H1 (cell line): ENCODE measurements around the gene PTPRD. TPM values are rescaled to one million over a fixed set of nuclear protein-coding genes. Genes with fewer than 3 reads are reported as not detected.

Source experiments
- CTCF ChIA-PET: fragments of 300-600 bp; sonication (Branson Sonifier 250); formaldehyde crosslinking; loops from one replicate; lab custom pipeline; 2021; ENCODE audit not compliant: partially characterized antibody; lab: Charles Lee
- POLR2A ChIA-PET: fragments of 300-600 bp; sonication (Branson Sonifier 250); formaldehyde crosslinking; loops from one replicate; lab custom pipeline; 2021; ENCODE audit warnings: inconsistent platforms; ENCODE audit not compliant: partially characterized antibody; lab: Charles Lee
- DNase-seq, 2 experiments: peaks; one replicate each; pipeline versions ENCODE4 v3.0.0 to v3.0.0-alpha.2; 2010 to 2022; ENCODE audit warnings: low spot score in 2 of 2, low read depth in 1 of 2, mixed read lengths in 1 of 2
- FAIRE-seq: peaks from 2 replicates; lab custom pipeline; 2011; peaks lifted over from hg19 to GRCh38; lab: Jason Lieb, UNC
- H2AFZ ChIP-seq: 2 replicates; pipeline ENCODE4 v1.8.1; 2012; ENCODE audit warnings: low read length, inconsistent platforms
- H2AK5ac ChIP-seq: 2 replicates; pipeline ENCODE4 v1.6.1; 2013; ENCODE audit warnings: low read depth, low read length
- H2BK120ac ChIP-seq: replicated peaks from 2 replicates; pipeline ENCODE3; 2013; ENCODE audit warnings: low read depth, low read length, inconsistent platforms
- H2BK12ac ChIP-seq: 2 replicates; pipeline ENCODE4 v1.6.1; 2013; ENCODE audit warnings: low read depth, low read length
- H2BK15ac ChIP-seq: 2 replicates; pipeline ENCODE4 v1.6.1; 2013; ENCODE audit warnings: low read length
- H2BK20ac ChIP-seq: 2 replicates; pipeline ENCODE4 v1.6.1; 2013; ENCODE audit warnings: low read length
- H2BK5ac ChIP-seq: 2 replicates; pipeline ENCODE4 v1.6.1; 2013; ENCODE audit warnings: low read depth, low read length
- H3K14ac ChIP-seq: 2 replicates; pipeline ENCODE4 v1.6.1; 2013; ENCODE audit warnings: inconsistent platforms; ENCODE audit not compliant: insufficient read length
- H3K18ac ChIP-seq: 2 replicates; pipeline ENCODE4 v1.6.1; 2013; ENCODE audit warnings: low read length; ENCODE audit errors: extremely low read depth
- H3K23ac ChIP-seq: 2 replicates; pipeline ENCODE4 v1.6.1; 2013; ENCODE audit warnings: inconsistent platforms; ENCODE audit not compliant: insufficient read length
- H3K23me2 ChIP-seq: 2 replicates; pipeline ENCODE4 v1.6.1; 2013; ENCODE audit warnings: low read depth, low read length
- H3K27ac ChIP-seq: 2 replicates; pipeline ENCODE4 v1.6.1; 2011; ENCODE audit warnings: low read depth, low read length, inconsistent platforms
- H3K27me3 ChIP-seq, 4 experiments: replicated peaks in 1 of 4; 1 replicate in 1 of 4; 2 replicates in 3 of 4; pipeline versions ENCODE4 v1.6.1 to v1.8.1; 2011 to 2013; ENCODE audit warnings: low read length in 3 of 4, mild to moderate bottlenecking in 3 of 4, inconsistent platforms in 2 of 4, mixed read lengths in 2 of 4, moderate library complexity in 1 of 4; ENCODE audit not compliant: control insufficient read depth in 3 of 4, insufficient read depth in 3 of 4; ENCODE audit errors: extremely low read depth in 1 of 4
- H3K36me3 ChIP-seq, 4 experiments: 2 replicates each; pipeline versions ENCODE4 v1.6.1 to v1.8.1; 2011 to 2013; ENCODE audit warnings: mild to moderate bottlenecking in 4 of 4, low read length in 3 of 4, moderate library complexity in 2 of 4, control low read depth in 1 of 4, inconsistent platforms in 1 of 4; ENCODE audit not compliant: insufficient read depth in 4 of 4, control insufficient read depth in 2 of 4
- H3K4ac ChIP-seq: replicated peaks from 2 replicates; pipeline ENCODE3; 2013; ENCODE audit warnings: low read length, low read depth, mixed read lengths, inconsistent platforms; ENCODE audit not compliant: insufficient read length
- H3K4me1 ChIP-seq, 4 experiments: replicated peaks in 1 of 4; 1 replicate in 1 of 4; 2 replicates in 3 of 4; pipeline versions ENCODE4 v1.6.1 to v1.8.1; 2011 to 2013; ENCODE audit warnings: low read length in 3 of 4, inconsistent platforms in 2 of 4, mixed read lengths in 1 of 4; ENCODE audit not compliant: insufficient read depth in 4 of 4, control insufficient read depth in 3 of 4
- H3K4me2 ChIP-seq, 2 experiments: 2 replicates each; pipeline versions ENCODE4 v1.6.1 to v1.8.1; 2011 to 2013; ENCODE audit warnings: low read depth in 2 of 2, low read length in 2 of 2, control low read depth in 1 of 2, inconsistent platforms in 1 of 2, mild to moderate bottlenecking in 1 of 2; ENCODE audit not compliant: insufficient read depth in 1 of 2
- H3K4me3 ChIP-seq, 4 experiments: fragments of 200-600, 300-600 bp in 1 of 4; sonication (generic), shearing (Covaris generic), sonication (Bioruptor Twin) in 1 of 4; 2 replicates each; pipeline versions ENCODE4 v1.5.1 to v1.8.1; 2011 to 2016; ENCODE audit warnings: low read length in 4 of 4, low read depth in 3 of 4, control low read depth in 2 of 4, inconsistent platforms in 2 of 4, mild to moderate bottlenecking in 2 of 4, mixed read lengths in 1 of 4, moderate library complexity in 1 of 4; ENCODE audit not compliant: insufficient read depth in 2 of 4; ENCODE audit errors: extremely low read depth in 1 of 4
- H3K56ac ChIP-seq: replicated peaks from 2 replicates; pipeline ENCODE3; 2013; ENCODE audit warnings: low read depth, mild to moderate bottlenecking, mixed read lengths, low read length, inconsistent platforms; ENCODE audit not compliant: insufficient read length
- H3K79me1 ChIP-seq: 2 replicates; pipeline ENCODE4 v1.6.1; 2013; ENCODE audit warnings: low read depth, low read length, control low read depth
- H3K79me2 ChIP-seq, 2 experiments: 2 replicates each; pipeline versions ENCODE4 v1.6.1 to v1.8.1; 2012 to 2013; ENCODE audit warnings: low read length in 2 of 2, mild to moderate bottlenecking in 2 of 2, inconsistent platforms in 1 of 2; ENCODE audit not compliant: insufficient read depth in 2 of 2, control insufficient read depth in 1 of 2
- H3K9ac ChIP-seq, 4 experiments: replicated peaks in 1 of 4; 1 replicate in 1 of 4; 2 replicates in 3 of 4; pipeline versions ENCODE4 v1.6.1 to v1.8.1; 2011 to 2013; ENCODE audit warnings: low read depth in 3 of 4, low read length in 3 of 4, control low read depth in 2 of 4, mild to moderate bottlenecking in 2 of 4, moderate library complexity in 2 of 4, inconsistent platforms in 1 of 4; ENCODE audit errors: extremely low read depth in 1 of 4
- H3K9me3 ChIP-seq, 2 experiments: 2 replicates each; pipeline versions ENCODE4 v1.6.1 to v1.8.1; 2012 to 2013; ENCODE audit warnings: mild to moderate bottlenecking in 2 of 2, moderate library complexity in 2 of 2, control low read depth in 1 of 2, inconsistent platforms in 1 of 2, low read depth in 1 of 2, low read length in 1 of 2, mixed read lengths in 1 of 2; ENCODE audit not compliant: insufficient read depth in 2 of 2
- H4K20me1 ChIP-seq, 2 experiments: replicated peaks in 1 of 2; 2 replicates each; pipeline versions ENCODE3 to v1.8.1; 2011 to 2013; ENCODE audit warnings: inconsistent platforms in 2 of 2, low read length in 2 of 2, mild to moderate bottlenecking in 1 of 2; ENCODE audit not compliant: insufficient read depth in 2 of 2, control insufficient read depth in 1 of 2
- H4K5ac ChIP-seq: 2 replicates; pipeline ENCODE4 v1.6.1; 2013; ENCODE audit warnings: low read length, low read depth, mixed read lengths, inconsistent platforms; ENCODE audit not compliant: insufficient read length
- H4K8ac ChIP-seq: 2 replicates; pipeline ENCODE4 v1.8.0; 2013; ENCODE audit warnings: mild to moderate bottlenecking, moderate library complexity, low read length, inconsistent platforms; ENCODE audit not compliant: insufficient read depth; ENCODE audit errors: extremely low read depth
- H4K91ac ChIP-seq: replicated peaks from 2 replicates; pipeline ENCODE3; 2013; ENCODE audit warnings: low read length, mixed read lengths, inconsistent platforms; ENCODE audit not compliant: insufficient read length
- BACH1 ChIP-seq: IDR thresholded peaks from 2 replicates; pipeline ENCODE4 v1.6.1; 2012; ENCODE audit warnings: low read length, improper control_type of control experiment
- CEBPB ChIP-seq: IDR thresholded peaks from 2 replicates; pipeline ENCODE4 v1.6.1; 2012; ENCODE audit warnings: low read depth, low read length
- CHD1 ChIP-seq: IDR thresholded peaks from 2 replicates; pipeline ENCODE4 v1.6.1; 2012; ENCODE audit warnings: low read depth, low read length, improper control_type of control experiment
- EP300 ChIP-seq, 2 experiments: IDR thresholded peaks; 1 replicate in 1 of 2; 2 replicates in 1 of 2; pipeline ENCODE4 v1.6.1; 2011 to 2012; ENCODE audit warnings: low read depth in 2 of 2, low read length in 2 of 2, mild to moderate bottlenecking in 2 of 2, borderline replicate concordance in 1 of 2, inconsistent platforms in 1 of 2, moderate library complexity in 1 of 2
- HDAC2 ChIP-seq, 2 experiments: fragments of 300-600 bp in 1 of 2; sonication (generic) in 1 of 2; IDR thresholded peaks; 2 replicates each; pipeline ENCODE4 v1.6.1; 2011 to 2012; ENCODE audit warnings: low read depth in 2 of 2, low read length in 2 of 2, mild to moderate bottlenecking in 2 of 2, moderate library complexity in 2 of 2, borderline replicate concordance in 1 of 2, inconsistent platforms in 1 of 2
- POLR2AphosphoS5 ChIP-seq: IDR thresholded peaks from 2 replicates; pipeline ENCODE4 v1.6.1; 2011; ENCODE audit warnings: low read depth, low read length
- RBBP5 ChIP-seq: IDR thresholded peaks from 2 replicates; pipeline ENCODE4 v1.7.1; 2012; ENCODE audit warnings: low read depth, mild to moderate bottlenecking, inconsistent platforms, low read length, moderate library complexity, borderline replicate concordance
- SIN3A ChIP-seq, 2 experiments: IDR thresholded peaks in 1 of 2; conservative IDR thresholded peaks in 1 of 2; 2 replicates each; pipeline ENCODE4 v1.6.1; 2011 to 2012; ENCODE audit warnings: low read length in 2 of 2, improper control_type of control experiment in 1 of 2, low read depth in 1 of 2, mild to moderate bottlenecking in 1 of 2
- SP4 ChIP-seq: IDR thresholded peaks from 2 replicates; pipeline ENCODE4 v1.6.1; 2012; ENCODE audit warnings: low read length, inconsistent platforms
- TEAD4 ChIP-seq: IDR thresholded peaks from 2 replicates; pipeline ENCODE4 v1.6.1; 2012; ENCODE audit warnings: low read depth, low read length, inconsistent platforms, mixed read lengths
- WGBS, 2 experiments: shearing (Covaris generic) in 1 of 2; methylation state at CpG; one replicate each; pipeline versions ENCODE4 v1.1.6 to v1.1.7; 2013 to 2015; ENCODE audit warnings: low lambda C conversion rate in 2 of 2, mixed read lengths in 2 of 2, inconsistent platforms in 1 of 2, low coverage in 1 of 2, missing lambda C conversion rate in 1 of 2; ENCODE audit not compliant: insufficient replicate concordance in 2 of 2, insufficient coverage in 1 of 2, insufficient read length in 1 of 2; ENCODE audit errors: extremely low coverage in 1 of 2, missing lambda C conversion rate in 1 of 2; 5-methylcytosine and 5-hydroxymethylcytosine counted together
- polyA plus RNA-seq, 7 experiments: library from polyadenylated mRNA; depleted of rRNA in 3 of 7; stranded (reverse) in 5 of 7; unstranded in 2 of 7; fragments of >200 nt in 5 of 7; fragments of 200-250 nt in 2 of 7; gene quantifications; 1 replicate in 5 of 7; 2 replicates in 1 of 7; 4 replicates in 1 of 7; pipeline versions ENCODE4 v1.2.1 to v1.2.3, GENCODE V29; 2011 to 2013; ENCODE audit warnings: missing spikeins in 2 of 7, mixed read lengths in 2 of 7
- total RNA-seq: library from RNA; stranded (reverse); fragmentation: NEBNext Ultra II Directional; extraction: Animal tissue kit (Norgen Biotek cat#: 25700); gene quantifications from 2 replicates; pipeline ENCODE4 v1.2.1, GENCODE V29; 2021
- TF ChIP-seq, protein P1 (sequence below), 3 experiments: IDR thresholded peaks; 1 replicate in 2 of 3; 2 replicates in 1 of 3; pipeline versions ENCODE4 v1.5.1 to v1.6.1; 2011; ENCODE audit warnings: low read length in 3 of 3, mild to moderate bottlenecking in 3 of 3, inconsistent platforms in 2 of 3, low read depth in 1 of 3, moderate library complexity in 1 of 3; ENCODE audit not compliant: insufficient read depth in 1 of 3; ENCODE audit errors: control extremely low read depth in 1 of 3

The PTPRD gene
- total and polyA plus RNA-seq, 2 of the 8 experiments (the other 6 are each of a cell fraction or from before 2014, with no cell fraction given) = 17.2 to 77.0 TPM

DNA sequence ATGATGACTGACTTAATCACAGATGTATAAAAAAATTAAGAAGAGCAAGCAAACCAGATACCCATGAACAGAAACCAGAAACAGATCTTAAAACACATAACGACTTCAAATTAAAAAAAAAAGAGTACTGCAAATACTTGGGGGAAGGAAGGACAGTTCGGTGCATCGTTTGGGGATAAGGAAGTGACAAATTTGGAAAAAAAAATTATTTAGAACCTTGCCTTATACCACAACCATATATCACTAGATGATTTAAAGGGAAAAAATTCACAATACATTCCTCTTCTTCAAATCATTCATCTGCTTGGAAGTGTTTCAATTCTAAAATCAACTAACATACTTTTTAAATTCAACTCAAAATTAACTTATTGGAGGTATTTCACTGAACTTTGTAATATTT, 1774.7 kb downstream of the PTPRD start:
- H3K56ac ChIP-seq = no peak overlapping the region
- H3K23ac ChIP-seq = no peak overlapping the region
- H3K14ac ChIP-seq = no peak overlapping the region
- H2AK5ac ChIP-seq = no peak overlapping the region
- no peak overlapping the region for H3K18ac ChIP-seq
- H4K20me1 ChIP-seq = peaks cover 0 to 3% of the 10 kb centered on the region in 2 experiments
- WGBS, 2 experiments = 92% methylated on average over 3 of the region's 3 CpGs; no CpG with 5 or more reads in 1 of the 2 experiments
- H3K27ac ChIP-seq = no peak overlapping the region
- no peak overlapping the region for H4K91ac ChIP-seq
- H3K9me3 ChIP-seq = no peaks in the 10 kb centered on the region
- FAIRE-seq (no peak), DNase-seq (no peak)
- peaks cover 2 to 12% (median 8%) of the 10 kb centered on the region in 4 experiments; a peak in 5 of 7 replicates for H3K4me1 ChIP-seq
- H2BK15ac ChIP-seq = no peak overlapping the region
- no peak overlapping the region for H2AFZ ChIP-seq
- H4K8ac ChIP-seq = no peak overlapping the region
- ChIA-PET CTCF (no interaction called here), POLR2A (no interaction called here)
- H3K79me2 ChIP-seq = peaks cover 0 to 4% of the 10 kb centered on the region in 2 experiments; a peak in 1 of 4 replicates
- H3K4me2 ChIP-seq = no peak overlapping the region
- no peaks in the 10 kb centered on the region for H3K27me3 ChIP-seq
- no peak overlapping the region for H2BK120ac ChIP-seq
- no peaks in the 10 kb centered on the region for H3K79me1 ChIP-seq
- no peak overlapping the region for H2BK20ac ChIP-seq
- no peaks in the 10 kb centered on the region for H3K23me2 ChIP-seq
- no peaks in the 10 kb centered on the region for H3K36me3 ChIP-seq
- no peak overlapping the region for H3K4me3 ChIP-seq
- no peak overlapping the region for H2BK5ac ChIP-seq
- no peak overlapping the region for H3K4ac ChIP-seq
- H4K5ac ChIP-seq = no peak overlapping the region
- no peak overlapping the region for H2BK12ac ChIP-seq
- no peak overlapping the region for H3K9ac ChIP-seq
- TF ChIP-seq EP300 (IDR thresholded peaks at IDR 0.05; ENCODE audit: borderline replicate concordance in 1 of 2, low read depth in 2 of 2, low read length in 2 of 2) (no peak), HDAC2 (IDR thresholded peaks at IDR 0.05; ENCODE audit: borderline replicate concordance in 1 of 2, low read depth in 2 of 2, low read length in 2 of 2) (no peak), RBBP5 (no peak), SIN3A (conservative IDR thresholded peaks at IDR 0.05 in 1 of 2, IDR thresholded peaks at IDR 0.05 in 1 of 2; ENCODE audit: low read depth in 1 of 2, low read length in 2 of 2) (no peak), POLR2AphosphoS5 (no peak), TEAD4 (no peak), BACH1 (no peak), CHD1 (no peak), CEBPB (no peak), SP4 (no peak)
- TF ChIP-seq, protein P1, sequence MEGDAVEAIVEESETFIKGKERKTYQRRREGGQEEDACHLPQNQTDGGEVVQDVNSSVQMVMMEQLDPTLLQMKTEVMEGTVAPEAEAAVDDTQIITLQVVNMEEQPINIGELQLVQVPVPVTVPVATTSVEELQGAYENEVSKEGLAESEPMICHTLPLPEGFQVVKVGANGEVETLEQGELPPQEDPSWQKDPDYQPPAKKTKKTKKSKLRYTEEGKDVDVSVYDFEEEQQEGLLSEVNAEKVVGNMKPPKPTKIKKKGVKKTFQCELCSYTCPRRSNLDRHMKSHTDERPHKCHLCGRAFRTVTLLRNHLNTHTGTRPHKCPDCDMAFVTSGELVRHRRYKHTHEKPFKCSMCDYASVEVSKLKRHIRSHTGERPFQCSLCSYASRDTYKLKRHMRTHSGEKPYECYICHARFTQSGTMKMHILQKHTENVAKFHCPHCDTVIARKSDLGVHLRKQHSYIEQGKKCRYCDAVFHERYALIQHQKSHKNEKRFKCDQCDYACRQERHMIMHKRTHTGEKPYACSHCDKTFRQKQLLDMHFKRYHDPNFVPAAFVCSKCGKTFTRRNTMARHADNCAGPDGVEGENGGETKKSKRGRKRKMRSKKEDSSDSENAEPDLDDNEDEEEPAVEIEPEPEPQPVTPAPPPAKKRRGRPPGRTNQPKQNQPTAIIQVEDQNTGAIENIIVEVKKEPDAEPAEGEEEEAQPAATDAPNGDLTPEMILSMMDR (IDR thresholded peaks at IDR 0.05; ENCODE audit: control extremely low read depth in 1 of 3, insufficient read depth in 1 of 3, low read depth in 1 of 3, low read length in 3 of 3) = no peak
